Mucosa of rectum (tissue), 2 donors: ENCODE data around the gene RAB27B.

ENCODE experiments used
- H3K27ac ChIP-seq, 2 donors: one replicate each; pipeline ENCODE4 v1.7.0; 2013; ENCODE audit warnings: inconsistent platforms in 2 of 2, low read depth in 2 of 2, low read length in 2 of 2
- H3K27me3 ChIP-seq, 2 donors: one replicate each; pipeline ENCODE4 v1.7.0; 2013; ENCODE audit warnings: low read length in 2 of 2; ENCODE audit not compliant: control insufficient read depth in 2 of 2, insufficient read depth in 2 of 2
- H3K36me3 ChIP-seq, 2 donors: one replicate each; pipeline ENCODE4 v1.7.0; 2013; ENCODE audit warnings: low read length in 2 of 2; ENCODE audit not compliant: control insufficient read depth in 2 of 2, insufficient read depth in 2 of 2
- H3K4me1 ChIP-seq, 2 donors: one replicate each; pipeline ENCODE4 v1.7.0; 2013; ENCODE audit warnings: low read length in 2 of 2, mild to moderate bottlenecking in 1 of 2; ENCODE audit not compliant: control insufficient read depth in 2 of 2, insufficient read depth in 2 of 2
- H3K4me3 ChIP-seq, 2 donors: one replicate each; pipeline ENCODE4 v1.7.0; 2013; ENCODE audit warnings: low read length in 2 of 2
- H3K9ac ChIP-seq, 2 donors: one replicate each; pipeline ENCODE4 v1.7.0; 2013; ENCODE audit warnings: low read length in 2 of 2, low read depth in 1 of 2, mild to moderate bottlenecking in 1 of 2
- H3K9me3 ChIP-seq, 2 donors: one replicate each; pipeline ENCODE4 v1.7.0; 2013; ENCODE audit warnings: low read length in 2 of 2; ENCODE audit not compliant: control insufficient read depth in 2 of 2
- donor health status: healthy.
- donor health status: Normal muscosa, but diverticular disease.

Gene RAB27B

DNA sequence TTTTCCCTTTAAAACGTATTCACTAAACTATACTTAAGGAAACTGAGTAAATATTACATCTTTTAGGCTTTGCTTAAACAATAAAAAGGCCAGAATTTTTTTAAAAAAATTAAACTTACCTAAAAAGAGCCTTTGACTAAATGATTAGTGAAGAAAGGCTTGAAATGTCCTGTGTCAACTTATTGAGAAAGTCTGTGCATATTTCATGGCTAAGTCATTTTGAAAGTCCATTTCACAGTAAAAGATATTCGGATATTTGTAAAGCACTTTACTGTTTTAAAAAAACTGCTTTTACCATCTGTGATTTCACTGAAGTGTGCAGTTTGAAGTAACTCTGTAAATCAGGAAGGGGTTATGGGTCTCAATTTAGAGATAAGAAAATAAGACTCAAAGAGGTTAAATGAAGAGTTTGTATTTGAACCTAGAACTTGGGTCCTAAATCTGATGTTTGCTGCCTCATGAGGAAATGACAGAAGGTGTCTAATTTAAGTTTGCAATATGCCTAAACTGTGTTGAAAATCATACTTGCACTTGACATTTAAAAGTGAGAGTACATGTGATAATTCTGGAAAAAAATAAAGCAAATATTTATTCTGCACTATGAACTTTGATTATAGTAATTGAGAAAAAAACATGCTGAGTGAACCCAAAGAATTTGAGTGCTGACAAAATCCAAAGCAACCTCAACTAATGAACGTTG is 50.5 kb downstream of the RAB27B start:
- H3K4me3 ChIP-seq, result no peak overlapping the region
- H3K9me3 ChIP-seq, result no peaks in the 10 kb centered on the region
- no peak overlapping the region for H3K9ac ChIP-seq
- H3K27ac ChIP-seq, result no peak overlapping the region
- H3K36me3 ChIP-seq, result no peaks in the 10 kb centered on the region
- peaks cover 0 to 2% of the 10 kb centered on the region in 2 donors for H3K4me1 ChIP-seq
- no peaks in the 10 kb centered on the region for H3K27me3 ChIP-seq

DNA sequence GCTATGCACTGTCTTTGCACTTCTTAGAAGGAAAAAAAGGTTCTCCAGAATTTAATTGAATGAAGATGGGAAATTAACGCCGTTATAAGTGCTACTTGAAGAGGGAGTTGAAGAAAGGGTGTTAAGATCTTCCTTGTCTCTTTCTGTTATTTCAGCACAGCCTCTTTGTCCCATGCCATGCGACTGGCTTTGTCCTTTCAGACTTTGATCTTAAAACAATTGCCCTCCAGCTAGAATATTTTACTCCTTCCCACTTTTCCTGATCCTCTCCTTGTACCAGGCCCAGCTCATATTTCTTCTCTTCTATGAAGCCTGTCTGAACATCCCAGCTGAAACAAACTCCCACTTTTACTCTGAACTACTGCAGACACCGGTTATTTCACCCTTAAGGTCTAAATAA is 51.4 kb downstream of the RAB27B start:
- Histone ChIP-seq H3K36me3 (no peaks in the 10 kb centered on the region), H3K27ac (no peak overlapping the region), H3K4me3 (no peak overlapping the region), H3K4me1 (no peaks in the 10 kb centered on the region), H3K9ac (no peak overlapping the region), H3K9me3 (no peaks in the 10 kb centered on the region), H3K27me3 (no peaks in the 10 kb centered on the region)

GRCh38 chr18:54880395-54881105 is 52.3 kb downstream of the RAB27B start:
- Histone ChIP-seq H3K4me1 (no peaks in the 10 kb centered on the region), H3K9ac (no peak overlapping the region), H3K9me3 (no peaks in the 10 kb centered on the region), H3K27me3 (no peaks in the 10 kb centered on the region), H3K4me3 (no peak overlapping the region), H3K27ac (no peak overlapping the region), H3K36me3 (peaks cover 0 to 3% of the 10 kb centered on the region in 2 donors)

DNA sequence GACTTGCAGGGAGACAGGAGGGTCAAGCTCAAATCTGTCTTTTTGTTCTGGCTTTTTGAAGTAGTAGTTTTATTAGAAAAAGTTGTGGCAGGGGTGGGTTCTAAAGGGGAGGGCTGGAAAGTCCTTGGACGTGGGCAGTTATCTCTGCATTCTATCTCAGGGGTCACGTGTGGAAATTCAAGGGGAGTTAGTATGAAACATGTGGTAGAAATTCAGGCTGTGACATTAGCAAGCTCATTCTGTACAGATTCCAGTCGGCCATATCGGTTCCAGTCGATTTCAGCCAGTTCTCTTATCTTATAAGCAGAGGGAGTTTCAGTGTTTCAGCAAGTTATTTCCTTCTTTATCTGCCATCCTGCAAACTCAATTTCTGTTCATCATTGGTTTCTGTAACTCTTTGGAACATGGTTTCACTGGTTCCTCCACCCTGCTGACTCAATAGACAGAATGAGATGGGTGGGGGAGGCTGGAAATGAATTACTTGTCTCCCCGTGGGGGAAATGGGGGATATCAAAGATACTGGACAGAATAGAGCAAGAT is 53.0 kb downstream of the RAB27B start:
- peaks cover 0 to 3% of the 10 kb centered on the region in 2 donors for H3K36me3 ChIP-seq
- no peaks in the 10 kb centered on the region for H3K4me1 ChIP-seq
- H3K9me3 ChIP-seq, result no peaks in the 10 kb centered on the region
- no peaks in the 10 kb centered on the region for H3K27me3 ChIP-seq
- H3K27ac ChIP-seq, result no peak overlapping the region
- H3K9ac ChIP-seq, result no peak overlapping the region
- H3K4me3 ChIP-seq, result no peak overlapping the region

DNA sequence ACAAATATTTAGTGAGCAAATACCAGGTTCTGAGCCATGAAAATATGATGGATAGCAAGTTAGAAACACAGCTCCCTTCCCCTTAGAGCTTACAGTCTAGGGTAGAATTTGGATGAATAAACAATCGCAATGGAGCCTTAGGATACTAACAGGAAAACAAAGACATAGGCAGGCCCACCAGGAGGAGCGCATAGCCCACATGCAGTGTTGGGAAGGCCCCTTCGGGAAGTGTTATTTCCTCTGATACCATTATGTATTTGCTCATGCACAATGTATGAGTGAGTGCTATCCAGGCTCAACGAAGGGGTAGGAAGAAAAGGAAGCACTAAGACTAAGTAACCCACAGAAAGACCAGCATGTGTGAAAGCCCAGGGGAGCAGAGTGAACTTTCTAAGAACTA is 54.0 kb downstream of the RAB27B start:
- no peaks in the 10 kb centered on the region for H3K27me3 ChIP-seq
- no peak overlapping the region for H3K9ac ChIP-seq
- no peak overlapping the region for H3K4me3 ChIP-seq

GRCh38 chr18:54883816-54884604 is 55.7 kb downstream of the RAB27B start:
- no peak overlapping the region for H3K9ac ChIP-seq
- H3K27ac ChIP-seq, result no peak overlapping the region
- no peaks in the 10 kb centered on the region for H3K9me3 ChIP-seq
- peaks cover 1 to 3% of the 10 kb centered on the region in 2 donors for H3K36me3 ChIP-seq
- no peaks in the 10 kb centered on the region for H3K27me3 ChIP-seq
- H3K4me1 ChIP-seq, result no peaks in the 10 kb centered on the region
- H3K4me3 ChIP-seq, result no peak overlapping the region

More for the DNA sequence above, 54.0 kb downstream of the RAB27B start:
- Histone ChIP-seq H3K9me3 (no peaks in the 10 kb centered on the region), H3K4me1 (no peaks in the 10 kb centered on the region), H3K27ac (no peak overlapping the region), H3K36me3 (peaks cover 0 to 3% of the 10 kb centered on the region in 2 donors)

DNA sequence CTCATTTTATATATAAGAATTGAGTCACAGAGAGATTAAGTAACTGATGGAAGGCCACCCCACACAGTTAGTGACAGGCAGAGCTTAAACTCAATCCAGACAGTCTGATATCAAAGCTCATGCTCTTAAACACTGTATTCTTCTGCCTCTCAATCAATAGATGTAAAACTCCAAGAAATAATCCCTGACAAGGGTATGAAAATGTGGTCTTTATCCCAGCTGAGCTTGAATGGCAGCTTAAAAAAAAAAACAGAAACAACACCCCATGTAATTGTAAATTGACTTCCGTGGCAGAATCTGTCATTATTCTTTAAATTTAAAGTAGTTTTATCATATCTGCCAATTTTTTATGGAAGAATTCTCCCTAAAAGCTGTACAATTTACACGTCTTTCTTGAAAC is 60.1 kb downstream of the RAB27B start:
- Histone ChIP-seq H3K9ac (no peak overlapping the region), H3K4me3 (no peak overlapping the region), H3K36me3 (peaks cover 3% of the 10 kb centered on the region in 2 donors), H3K9me3 (no peaks in the 10 kb centered on the region), H3K4me1 (no peaks in the 10 kb centered on the region), H3K27ac (no peak overlapping the region), H3K27me3 (no peaks in the 10 kb centered on the region)

DNA sequence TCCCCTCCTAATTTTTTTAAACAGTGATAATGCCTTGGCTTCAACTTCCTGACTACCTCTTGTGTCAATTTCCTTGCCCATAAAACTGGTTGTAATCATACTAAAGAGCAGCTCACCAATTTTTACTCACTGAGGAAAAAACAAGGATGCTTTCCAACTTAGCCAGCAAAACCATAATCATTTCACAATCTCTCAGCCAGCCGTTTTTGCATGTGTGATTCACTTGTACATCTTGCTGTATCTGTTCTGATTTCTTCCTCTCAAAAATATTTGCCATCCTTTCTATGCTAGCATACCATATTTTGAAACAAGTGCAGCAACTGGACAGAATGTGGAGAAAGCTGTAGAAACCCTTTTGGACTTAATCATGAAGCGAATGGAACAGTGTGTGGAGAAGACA is 60.7 kb downstream of the RAB27B start:
- no peaks in the 10 kb centered on the region for H3K9me3 ChIP-seq
- H3K27ac ChIP-seq, result no peak overlapping the region
- no peaks in the 10 kb centered on the region for H3K27me3 ChIP-seq
- H3K4me3 ChIP-seq, result no peak overlapping the region
- peaks cover 3% of the 10 kb centered on the region in 2 donors for H3K36me3 ChIP-seq
- H3K4me1 ChIP-seq, result no peaks in the 10 kb centered on the region
- H3K9ac ChIP-seq, result no peak overlapping the region

GRCh38 chr18:54899500-54899899 is 71.2 kb downstream of the RAB27B start:
- Histone ChIP-seq H3K4me3 (no peak overlapping the region), H3K27ac (no peak overlapping the region), H3K9ac (no peak overlapping the region), H3K27me3 (no peaks in the 10 kb centered on the region), H3K9me3 (no peaks in the 10 kb centered on the region), H3K4me1 (no peaks in the 10 kb centered on the region), H3K36me3 (peaks cover 5% of the 10 kb centered on the region in 2 donors)

DNA sequence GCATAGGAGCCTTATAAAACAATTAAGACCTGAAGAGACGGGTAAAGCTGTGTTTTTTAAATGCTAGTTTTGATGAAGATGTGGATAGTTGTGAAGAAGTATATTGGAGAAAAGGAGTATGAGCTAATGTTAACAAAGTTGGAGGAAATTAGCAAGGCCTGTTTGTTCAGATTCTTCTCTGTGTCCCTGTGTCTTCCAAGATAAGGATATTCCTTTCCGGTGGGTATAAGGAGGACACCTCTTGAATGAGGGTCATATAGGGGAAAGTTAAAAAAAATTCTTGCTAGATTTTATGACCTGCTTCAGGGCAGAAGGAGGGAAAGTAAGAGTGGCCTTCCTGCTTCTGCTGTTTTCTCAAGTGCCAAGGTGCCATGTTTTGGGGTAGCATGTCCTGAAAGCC is 72.0 kb downstream of the RAB27B start:
- Histone ChIP-seq H3K27me3 (no peaks in the 10 kb centered on the region), H3K9me3 (no peaks in the 10 kb centered on the region), H3K9ac (no peak overlapping the region), H3K4me3 (no peak overlapping the region), H3K27ac (no peak overlapping the region), H3K4me1 (no peaks in the 10 kb centered on the region), H3K36me3 (peaks cover 5 to 7% of the 10 kb centered on the region in 2 donors)
